ENCODE results near the gene CES3.

The CES3 gene

GRCh38 chr16:67001726-67002125 lies 40.7 kb downstream of the CES3 start:
- DNase-seq (ENCODE audit: low read depth in 2 of 2), result no peak

DNA sequence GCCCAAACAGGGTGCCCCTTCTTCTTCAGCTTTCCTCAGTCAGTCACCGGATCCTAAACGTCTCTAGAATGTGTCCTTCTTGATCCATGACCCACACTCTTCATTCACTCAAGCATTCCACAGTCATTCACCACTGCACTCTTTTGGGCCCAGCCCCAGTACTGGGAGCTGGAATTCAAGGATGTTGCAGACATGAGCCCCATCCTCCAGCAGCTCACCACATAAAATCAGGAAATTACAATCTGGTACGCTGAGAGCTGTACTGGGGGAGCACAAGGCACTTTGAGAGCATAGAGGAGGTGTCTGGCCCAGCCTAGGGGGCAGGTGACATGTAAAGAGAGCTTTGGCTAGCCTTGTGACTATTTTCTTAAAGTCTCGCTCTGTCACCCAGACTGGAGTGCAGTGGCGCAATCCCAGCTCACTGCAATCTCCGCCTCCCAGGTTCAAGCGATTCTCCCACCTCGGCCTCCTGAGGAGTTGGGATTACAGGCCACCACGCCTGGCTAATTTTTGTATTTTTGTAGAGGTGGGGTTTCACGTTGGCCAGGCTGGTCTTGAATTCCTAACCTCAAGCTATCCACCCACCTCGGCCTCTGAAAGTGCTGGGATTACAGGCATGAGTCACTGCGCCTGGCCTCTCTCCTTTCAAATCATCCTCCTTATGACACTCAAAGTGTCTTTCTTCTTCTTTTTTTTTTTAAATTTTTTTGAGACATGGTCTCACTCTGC lies 46.0 kb downstream of the CES3 start:
- DNase-seq (ENCODE audit: low read depth in 2 of 2), result no peak

GRCh38 chr16:67009158-67009557 lies 48.1 kb downstream of the CES3 start:
- no peak for DNase-seq (ENCODE audit: low read depth in 2 of 2)

GRCh38 chr16:67011274-67011673 lies 50.2 kb downstream of the CES3 start:
- DNase-seq (ENCODE audit: low read depth in 2 of 2), result no peak

DNA sequence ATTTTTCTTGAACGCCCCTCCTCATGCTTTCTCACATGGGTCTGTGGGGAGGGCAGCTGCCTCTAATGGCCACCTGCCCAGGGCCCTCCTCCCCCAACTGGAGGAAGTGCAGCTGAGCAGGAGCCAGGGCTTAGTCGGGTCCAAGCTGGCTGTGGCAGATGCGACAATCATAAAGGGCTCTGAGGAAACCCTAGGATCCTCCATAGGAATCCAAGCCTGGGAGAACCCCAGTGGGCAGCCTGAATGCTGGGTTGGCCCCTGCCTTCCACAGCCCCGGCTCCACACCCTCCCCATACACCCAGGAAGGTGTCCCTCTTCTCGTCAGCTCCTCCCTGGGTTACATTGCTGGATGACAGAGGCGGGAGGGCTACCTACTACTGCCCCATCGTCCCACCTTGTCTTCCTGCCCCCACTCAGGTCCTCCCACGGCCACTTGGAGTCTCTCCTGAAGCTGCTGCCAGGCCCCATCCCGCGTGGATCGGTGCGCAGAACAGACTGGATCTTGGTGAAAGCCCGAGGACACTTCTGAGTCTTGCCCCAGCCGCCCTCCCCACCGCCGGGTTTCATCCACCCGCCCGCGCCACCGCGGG lies 52.3 kb downstream of the CES3 start:
- DNase-seq (ENCODE audit: low read depth in 2 of 2), result no peak

DNA sequence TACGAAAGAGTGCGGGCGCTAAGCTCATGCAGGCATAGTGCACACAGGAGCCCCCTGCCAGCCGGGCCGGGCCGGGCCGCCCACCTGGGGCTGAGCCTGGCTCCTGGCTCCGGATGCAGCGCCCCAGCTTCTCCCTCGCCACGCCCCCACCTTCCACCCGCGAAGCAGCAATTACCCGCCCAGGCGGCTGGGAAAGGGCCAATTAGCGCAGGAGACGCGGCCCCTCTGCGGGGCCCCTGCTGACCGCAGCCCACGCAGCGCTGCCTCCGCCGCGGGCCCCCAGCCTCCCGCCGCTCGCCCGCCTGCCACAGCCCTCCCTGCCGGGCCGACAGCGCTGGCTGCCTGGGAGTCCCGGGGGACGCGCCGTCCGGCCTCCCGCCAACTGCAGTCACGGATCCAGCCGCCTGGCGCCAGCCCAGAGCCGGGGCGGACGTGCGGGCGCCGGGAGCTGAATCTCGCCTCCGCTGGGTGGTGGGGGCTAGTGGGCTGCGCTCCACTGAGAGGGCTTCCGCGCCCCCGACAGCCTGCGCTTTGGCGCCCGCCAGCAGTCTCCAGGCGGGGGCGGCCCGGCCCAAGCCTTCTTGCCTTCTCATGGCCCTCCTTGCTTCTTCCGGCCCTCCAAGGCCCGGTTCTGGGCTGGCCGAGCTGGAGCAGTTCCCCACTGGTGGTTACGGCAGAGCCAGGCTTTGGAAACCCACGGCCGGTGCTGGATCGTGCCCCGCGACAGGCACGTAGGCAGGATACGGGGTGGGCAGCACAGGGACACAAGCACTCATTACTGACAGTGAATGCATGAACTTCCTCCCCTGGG lies 53.0 kb downstream of the CES3 start:
- DNase-seq (ENCODE audit: low read depth in 2 of 2), result peak; percentile 51 to 64

DNA sequence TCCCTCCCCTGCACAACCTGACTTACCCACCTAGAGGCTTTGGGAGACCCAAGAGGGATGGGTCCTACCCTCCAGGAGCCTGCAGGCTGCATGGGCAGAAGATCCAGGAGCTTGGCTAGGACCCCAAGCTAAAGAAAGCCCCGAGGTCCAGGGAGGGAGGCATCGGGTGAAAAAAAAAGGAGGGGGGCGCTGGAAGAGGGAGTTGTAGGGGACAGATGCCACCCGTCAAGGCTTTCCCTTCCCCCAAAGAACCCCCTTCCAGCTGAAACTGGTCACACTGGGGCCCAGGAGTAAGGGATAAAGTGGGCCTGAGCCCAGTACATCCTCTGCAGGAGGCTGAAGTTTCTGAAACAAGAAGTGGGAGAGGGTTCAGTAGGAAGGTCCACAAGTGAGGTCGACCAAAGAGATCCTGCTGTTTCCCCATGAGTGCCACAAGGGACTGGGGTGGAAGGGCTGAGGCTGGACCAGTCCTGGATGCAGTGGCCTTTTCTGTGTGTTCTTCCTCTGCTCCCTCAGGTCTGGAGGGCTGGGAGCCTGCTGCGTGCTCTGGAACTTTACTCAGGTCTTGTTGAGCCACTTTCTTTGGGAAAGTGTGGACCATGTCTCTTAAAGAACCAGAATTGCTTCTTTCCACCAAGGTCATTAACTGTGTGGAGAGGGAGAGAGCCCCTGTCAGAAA lies 53.7 kb downstream of the CES3 start:
- DNase-seq (ENCODE audit: low read depth in 2 of 2), result no peak

GRCh38 chr16:67015313-67015731 lies 54.3 kb downstream of the CES3 start:
- DNase-seq (ENCODE audit: low read depth in 2 of 2), result no peak

- DNase-seq (ENCODE audit: low read depth in 2 of 2), result no peak
Observed at GRCh38 chr16:67016143-67016542, 55.1 kb downstream of the CES3 start.

DNA sequence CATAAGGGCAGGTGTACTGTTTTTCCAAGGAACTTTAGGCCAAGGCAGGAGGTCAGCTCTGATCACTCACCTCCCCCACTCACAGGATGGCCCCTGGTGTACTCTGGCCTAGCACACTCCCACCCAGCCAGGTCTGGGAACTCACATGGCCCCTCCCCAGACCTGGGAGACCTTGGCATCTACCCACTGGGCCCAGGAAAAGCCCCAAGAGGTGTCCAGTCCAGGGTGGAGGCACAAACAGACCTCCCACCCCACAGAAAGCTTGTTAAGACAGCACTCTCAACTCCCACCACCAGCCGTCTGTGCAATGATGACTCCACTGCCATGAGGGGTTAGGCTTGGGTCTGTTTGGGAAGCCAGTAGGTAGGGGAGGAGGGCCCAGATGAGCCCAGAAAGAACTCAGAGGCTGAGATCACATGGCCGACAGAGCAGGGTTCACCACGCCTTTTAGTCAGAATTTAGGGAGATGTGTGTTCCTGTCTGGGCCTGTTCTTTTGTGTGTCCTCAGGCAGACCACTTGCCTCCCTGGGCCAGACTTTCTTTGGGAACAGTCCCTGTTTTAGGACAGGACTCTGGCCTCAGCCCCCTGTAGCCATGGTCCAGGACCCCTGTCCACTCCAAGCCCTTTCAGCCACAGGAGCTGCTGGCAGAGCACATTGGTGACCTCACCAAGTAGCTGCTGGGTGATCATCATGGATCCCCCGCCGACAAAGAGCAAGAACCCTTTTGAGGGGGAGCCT lies 55.8 kb downstream of the CES3 start:
- DNase-seq (ENCODE audit: low read depth in 2 of 2), result no peak

DNA sequence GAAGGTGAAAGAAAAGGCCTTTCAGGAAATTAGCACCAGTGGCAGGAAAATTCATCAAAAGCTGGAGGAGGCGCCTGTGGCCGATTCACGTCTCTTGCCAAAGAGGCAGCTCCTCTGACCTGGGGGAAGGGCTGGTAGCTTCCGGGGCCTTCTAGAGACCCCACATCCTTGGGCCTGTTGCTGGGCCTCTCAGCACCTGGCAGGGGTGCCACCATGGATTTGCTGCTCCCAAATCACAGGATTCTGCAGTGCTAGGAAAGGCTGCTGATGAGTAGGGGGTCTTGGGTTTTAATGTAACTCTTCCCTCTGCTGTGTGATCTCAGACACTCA lies 56.3 kb downstream of the CES3 start:
- DNase-seq (ENCODE audit: low read depth in 2 of 2), result no peak

DNA sequence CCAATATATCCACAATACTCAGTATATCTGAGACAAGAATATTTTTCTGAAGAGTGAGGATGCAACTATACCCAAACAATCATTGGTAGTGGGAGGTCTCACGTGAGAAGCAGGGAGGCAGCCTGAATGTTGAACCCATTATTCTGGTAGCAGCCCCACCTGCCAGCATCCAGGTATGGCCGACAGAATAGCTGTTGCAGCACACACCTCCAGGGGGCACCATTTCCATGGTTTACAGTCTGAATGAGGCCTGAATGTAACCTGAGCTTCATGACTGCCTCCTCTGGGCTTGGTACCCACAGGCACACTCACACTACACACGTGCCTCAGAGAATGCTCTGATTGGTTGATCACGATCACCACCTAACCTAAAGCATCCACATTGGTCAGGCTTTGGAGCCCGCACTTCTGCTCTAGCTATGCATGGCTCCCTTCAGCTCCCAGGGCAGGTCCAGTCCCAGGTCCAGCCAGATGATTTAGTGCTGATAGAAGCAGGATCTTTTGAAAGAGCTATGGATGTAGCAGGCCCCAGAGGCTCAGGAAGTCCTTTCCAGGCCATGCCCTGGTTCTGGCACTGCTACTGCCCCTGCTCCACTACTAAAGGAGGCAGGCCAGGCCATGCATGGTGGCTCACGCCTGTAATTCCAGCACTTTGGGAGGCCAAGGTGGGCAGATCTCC lies 56.9 kb downstream of the CES3 start:
- DNase-seq (ENCODE audit: low read depth in 2 of 2), result peak; percentile 75 to 79

DNA sequence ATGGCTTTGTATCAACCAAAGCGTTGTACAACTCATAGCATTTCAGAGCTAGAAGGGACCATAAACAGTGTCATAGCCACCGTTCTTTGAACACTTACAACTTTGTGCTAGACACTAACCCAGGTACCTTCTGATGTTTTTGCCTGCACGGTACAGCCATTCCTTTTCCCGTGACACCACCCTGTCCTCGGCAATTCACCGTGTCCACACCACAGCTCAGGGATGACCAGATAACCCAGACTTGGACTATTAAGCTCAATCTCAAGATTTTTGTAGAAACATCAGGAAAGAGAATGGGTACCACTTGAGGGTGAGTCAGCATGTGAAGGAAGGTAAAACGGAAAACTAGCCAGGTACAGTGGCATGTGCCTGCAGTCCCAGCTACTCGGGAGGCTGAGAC lies 58.1 kb downstream of the CES3 start:
- DNase-seq (ENCODE audit: low read depth in 2 of 2), result no peak

DNA sequence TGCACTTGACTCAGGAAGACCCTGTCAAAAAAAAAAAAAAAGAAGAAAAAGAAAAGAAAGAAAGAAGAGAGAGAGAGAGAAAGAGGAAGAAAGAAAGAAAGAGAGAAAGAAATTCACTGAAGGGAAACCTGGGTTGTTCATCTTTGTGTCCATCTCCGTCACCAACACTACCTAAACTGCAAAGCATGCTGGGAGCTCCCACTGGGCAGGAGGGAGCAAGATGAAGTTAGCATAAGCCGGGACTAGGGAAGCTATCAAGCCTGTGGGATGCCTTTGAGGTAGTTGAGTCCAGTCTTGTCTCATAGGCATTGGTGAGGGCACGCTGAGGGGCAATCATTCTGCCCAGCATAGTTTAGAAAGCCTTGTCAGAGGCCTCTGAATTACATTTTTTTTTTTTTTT lies 60.3 kb downstream of the CES3 start:
- no peak for DNase-seq (ENCODE audit: low read depth in 2 of 2)

DNA sequence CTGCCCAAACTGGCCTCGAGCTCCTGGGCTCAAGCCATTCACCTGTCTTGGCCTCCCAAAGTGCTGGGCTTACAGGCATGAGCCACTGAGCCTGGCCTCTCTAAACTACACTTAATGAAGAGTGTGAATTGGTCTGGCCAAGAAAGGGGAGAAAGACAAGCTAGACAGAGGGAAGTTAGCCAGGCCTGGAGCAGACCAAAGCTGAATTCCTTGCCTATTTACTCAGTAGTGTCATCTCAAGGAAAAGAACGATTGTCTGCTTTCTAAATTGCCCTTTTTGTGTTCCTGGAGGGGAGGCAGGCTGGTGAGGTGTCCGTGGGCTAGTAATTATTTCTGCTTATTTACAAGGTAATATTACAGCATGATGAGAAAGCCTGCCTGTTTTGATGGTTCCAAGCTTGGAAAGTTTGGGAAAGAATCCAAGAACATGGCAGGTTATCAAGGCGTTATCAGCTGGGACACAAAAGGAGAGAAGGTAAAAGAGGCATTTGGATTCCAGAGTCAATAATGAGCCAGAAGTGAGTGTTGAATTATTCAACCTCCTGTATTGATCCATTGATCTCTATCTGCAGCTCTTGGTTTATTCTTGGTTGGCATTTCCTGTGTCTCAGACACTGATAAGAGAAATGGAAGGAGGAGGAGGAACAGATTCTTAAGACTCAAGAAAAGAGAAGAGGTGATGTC lies 61.6 kb downstream of the CES3 start:
- no peak for DNase-seq (ENCODE audit: low read depth in 2 of 2)

GRCh38 chr16:67023689-67024088 lies 62.6 kb downstream of the CES3 start:
- no peak for DNase-seq (ENCODE audit: low read depth in 2 of 2)

Data from stimulated activated CD4-positive, alpha-beta T cell treated with anti-CD3 and anti-CD28 coated beads, Interleukin-1b, Interleukin-23, amount 100 ng/mL, for 4 hours (primary cell).